ENCODE measurements around the gene FURIN.

The FURIN gene

DNA sequence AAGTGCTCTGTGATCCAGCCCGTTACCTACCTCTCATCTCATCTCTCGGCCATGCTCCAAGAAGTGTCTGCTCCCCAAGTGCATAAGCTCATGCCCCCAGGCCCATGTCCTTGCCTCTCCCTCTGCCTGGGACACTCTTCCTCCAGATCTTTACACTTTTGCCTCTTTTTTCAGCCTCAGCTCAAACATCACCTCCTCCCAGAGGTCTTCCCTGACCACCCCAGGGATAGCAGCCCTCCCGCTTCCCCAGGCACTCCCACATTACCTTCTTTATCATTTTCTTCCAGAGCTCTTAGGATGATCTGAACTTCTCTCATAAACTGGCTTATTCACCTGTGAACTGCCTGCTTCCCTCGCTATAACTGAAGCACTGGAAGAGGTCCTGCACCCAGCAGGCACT, 2.7 kb upstream of the FURIN start:
- no peaks in the 10 kb centered on the region for H3K27me3 ChIP-seq
- H3K9me3 ChIP-seq, result no peaks in the 10 kb centered on the region
- H3K4me1 ChIP-seq, result no peaks in the 10 kb centered on the region; the same call in 1 of the 2 replicates
- DNase-seq, result no peak
- H3K4me3 ChIP-seq (ENCODE audit: low read depth, low read length), result no peak overlapping the region
- H3K36me3 ChIP-seq, result no peaks in the 10 kb centered on the region
- TF ChIP-seq, protein P1, sequence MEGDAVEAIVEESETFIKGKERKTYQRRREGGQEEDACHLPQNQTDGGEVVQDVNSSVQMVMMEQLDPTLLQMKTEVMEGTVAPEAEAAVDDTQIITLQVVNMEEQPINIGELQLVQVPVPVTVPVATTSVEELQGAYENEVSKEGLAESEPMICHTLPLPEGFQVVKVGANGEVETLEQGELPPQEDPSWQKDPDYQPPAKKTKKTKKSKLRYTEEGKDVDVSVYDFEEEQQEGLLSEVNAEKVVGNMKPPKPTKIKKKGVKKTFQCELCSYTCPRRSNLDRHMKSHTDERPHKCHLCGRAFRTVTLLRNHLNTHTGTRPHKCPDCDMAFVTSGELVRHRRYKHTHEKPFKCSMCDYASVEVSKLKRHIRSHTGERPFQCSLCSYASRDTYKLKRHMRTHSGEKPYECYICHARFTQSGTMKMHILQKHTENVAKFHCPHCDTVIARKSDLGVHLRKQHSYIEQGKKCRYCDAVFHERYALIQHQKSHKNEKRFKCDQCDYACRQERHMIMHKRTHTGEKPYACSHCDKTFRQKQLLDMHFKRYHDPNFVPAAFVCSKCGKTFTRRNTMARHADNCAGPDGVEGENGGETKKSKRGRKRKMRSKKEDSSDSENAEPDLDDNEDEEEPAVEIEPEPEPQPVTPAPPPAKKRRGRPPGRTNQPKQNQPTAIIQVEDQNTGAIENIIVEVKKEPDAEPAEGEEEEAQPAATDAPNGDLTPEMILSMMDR (IDR thresholded peaks at IDR 0.05; ENCODE audit: low read depth, low read length), result no peak

DNA sequence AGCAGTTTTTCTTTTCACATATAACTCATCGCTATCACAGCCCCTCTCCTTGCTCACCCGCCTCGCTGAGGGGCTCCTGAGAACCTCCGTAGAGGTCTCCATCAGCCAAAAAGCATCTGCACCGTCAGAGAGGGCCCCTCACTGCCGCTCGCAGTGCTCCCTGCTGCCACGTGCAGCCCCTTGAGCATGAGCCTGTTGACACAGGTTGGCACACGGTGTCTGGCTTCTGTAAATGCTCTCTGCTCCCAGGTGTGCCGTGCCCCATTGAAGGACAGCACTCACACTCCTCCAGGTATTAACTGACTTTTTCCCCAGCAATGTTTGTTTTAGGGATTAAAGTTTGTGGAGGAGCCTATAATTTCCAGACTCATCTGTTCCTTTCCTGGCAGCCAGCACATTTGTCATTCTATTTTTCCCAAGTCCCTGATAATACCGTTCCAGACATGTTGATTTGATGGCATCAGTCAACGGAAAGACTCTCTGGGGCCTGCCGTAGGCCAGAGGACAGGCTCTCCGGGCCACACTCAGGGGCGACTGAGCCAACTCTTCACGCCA, 2.1 kb upstream of the FURIN start:
- H3K9me3 ChIP-seq, result no peaks in the 10 kb centered on the region
- H3K4me1 ChIP-seq, result no peaks in the 10 kb centered on the region; the same call in 1 of the 2 replicates
- H3K4me3 ChIP-seq (ENCODE audit: low read depth, low read length), result no peak overlapping the region
- no peaks in the 10 kb centered on the region for H3K36me3 ChIP-seq
- H3K27me3 ChIP-seq, result no peaks in the 10 kb centered on the region
- DNase-seq, result no peak
- TF ChIP-seq, protein P1 (IDR thresholded peaks at IDR 0.05; ENCODE audit: low read depth, low read length), result no peak

DNA sequence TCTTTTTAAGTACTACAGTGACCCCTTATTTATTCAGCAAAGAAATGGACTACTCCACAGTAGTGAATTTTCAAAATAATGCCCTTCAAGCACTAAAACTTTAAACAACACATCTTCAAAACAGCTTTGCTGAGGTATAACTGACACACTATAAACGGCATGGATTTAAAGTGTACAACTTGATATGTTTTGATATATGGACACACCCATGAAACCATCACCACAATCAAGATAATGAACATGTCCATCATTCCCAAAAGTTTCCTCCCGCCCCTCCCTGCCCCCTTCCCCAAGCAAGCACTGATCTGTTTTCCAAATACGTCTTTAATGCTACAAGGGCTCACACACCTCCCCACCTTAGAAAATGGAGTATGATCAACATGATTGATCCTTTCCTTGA, 1.6 kb upstream of the FURIN start:
- TF ChIP-seq, protein P1 (IDR thresholded peaks at IDR 0.05; ENCODE audit: low read depth, low read length), result no peak
- DNase-seq, result no peak
- H3K27me3 ChIP-seq, result no peaks in the 10 kb centered on the region
- no peaks in the 10 kb centered on the region for H3K36me3 ChIP-seq
- no peaks in the 10 kb centered on the region for H3K9me3 ChIP-seq
- no peaks in the 10 kb centered on the region; the same call in 1 of the 2 replicates for H3K4me1 ChIP-seq
- no peak overlapping the region for H3K4me3 ChIP-seq (ENCODE audit: low read depth, low read length)

DNA sequence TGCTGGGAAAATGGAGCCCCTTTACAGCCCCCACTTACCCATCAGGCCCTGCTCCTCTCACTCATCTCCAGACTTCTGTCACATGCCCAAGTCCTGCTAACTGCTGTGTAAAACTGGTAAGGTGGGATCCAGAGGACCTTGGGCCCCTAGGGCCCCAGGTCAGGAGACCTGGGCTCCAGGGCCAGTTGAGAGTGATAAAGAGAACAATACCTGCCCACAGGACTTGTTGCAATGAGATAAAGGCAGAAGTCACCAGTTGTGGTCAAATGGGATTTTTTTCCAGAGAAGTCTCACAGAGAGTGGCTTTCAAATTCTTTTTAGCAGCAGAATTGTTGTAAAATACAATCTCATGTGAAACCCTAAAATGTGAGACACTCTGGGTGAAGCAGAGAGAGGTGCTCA, 753 bp downstream of the FURIN start:
- Histone ChIP-seq H3K27me3 (no peaks in the 10 kb centered on the region), H3K36me3 (no peaks in the 10 kb centered on the region), H3K9me3 (no peaks in the 10 kb centered on the region), H3K4me3 (ENCODE audit: low read depth, low read length) (no peak overlapping the region), H3K4me1 (peaks cover 8% of the 10 kb centered on the region; the same call in 1 of the 2 replicates)
- DNase-seq, result no peak
- TF ChIP-seq, protein P1 (IDR thresholded peaks at IDR 0.05; ENCODE audit: low read depth, low read length), result no peak

DNA sequence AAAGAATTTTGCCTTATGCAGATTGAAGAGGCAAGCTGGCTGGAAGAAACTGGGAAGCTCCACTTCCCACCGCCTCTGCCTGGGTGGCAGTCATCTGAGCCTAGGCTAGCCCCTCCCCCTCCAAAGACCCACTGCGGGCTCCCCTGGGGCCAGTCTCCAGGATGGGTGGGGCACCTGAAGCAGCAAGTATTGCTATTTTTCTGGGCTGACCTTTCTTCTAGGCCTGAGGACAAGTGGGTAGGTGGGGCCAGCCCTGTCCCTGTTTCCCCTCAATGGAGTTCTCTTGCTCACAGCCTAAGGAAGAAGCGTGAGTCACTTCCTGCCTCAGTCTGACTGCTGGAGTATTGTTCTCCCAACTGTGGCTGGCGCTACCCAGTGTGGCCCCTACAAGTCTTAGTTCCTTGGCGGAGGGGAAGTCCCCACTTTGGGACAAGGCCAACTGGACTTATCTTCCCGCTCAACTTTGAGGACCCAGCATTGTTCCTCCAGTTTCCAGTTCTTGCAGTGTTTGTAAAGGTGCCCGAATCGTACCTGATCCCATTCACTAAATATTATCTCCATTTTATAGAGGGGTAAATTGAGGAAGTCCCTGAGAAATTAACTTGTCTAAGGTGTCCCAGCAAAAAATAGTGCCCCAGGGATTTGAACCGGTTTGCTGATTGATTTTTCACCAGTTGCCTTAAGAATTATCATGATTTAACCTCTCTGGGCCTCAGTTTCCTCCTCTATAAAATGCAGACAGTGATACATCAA, 1.4 kb downstream of the FURIN start:
- H3K4me3 ChIP-seq (ENCODE audit: low read depth, low read length), result no peak overlapping the region
- no peaks in the 10 kb centered on the region for H3K27me3 ChIP-seq
- TF ChIP-seq, protein P1 (IDR thresholded peaks at IDR 0.05; ENCODE audit: low read depth, low read length), result no peak
- H3K36me3 ChIP-seq, result no peaks in the 10 kb centered on the region
- no peak for DNase-seq
- H3K4me1 ChIP-seq, result peaks cover 8% of the 10 kb centered on the region; the same call in 1 of the 2 replicates
- H3K9me3 ChIP-seq, result no peaks in the 10 kb centered on the region

Measured in BE2C (cell line).